DMS53 treated with DMSO at 0.1 percent for 48 hours (cell line): Measurements from ENCODE around the gene IL20RA.

ENCODE experiments used
- DNase-seq: peaks from one replicate; lab custom pipeline; 2025; ENCODE audit not compliant: unreplicated experiment; lab: John Stamatoyannopoulos, UW

Gene IL20RA

DNA sequence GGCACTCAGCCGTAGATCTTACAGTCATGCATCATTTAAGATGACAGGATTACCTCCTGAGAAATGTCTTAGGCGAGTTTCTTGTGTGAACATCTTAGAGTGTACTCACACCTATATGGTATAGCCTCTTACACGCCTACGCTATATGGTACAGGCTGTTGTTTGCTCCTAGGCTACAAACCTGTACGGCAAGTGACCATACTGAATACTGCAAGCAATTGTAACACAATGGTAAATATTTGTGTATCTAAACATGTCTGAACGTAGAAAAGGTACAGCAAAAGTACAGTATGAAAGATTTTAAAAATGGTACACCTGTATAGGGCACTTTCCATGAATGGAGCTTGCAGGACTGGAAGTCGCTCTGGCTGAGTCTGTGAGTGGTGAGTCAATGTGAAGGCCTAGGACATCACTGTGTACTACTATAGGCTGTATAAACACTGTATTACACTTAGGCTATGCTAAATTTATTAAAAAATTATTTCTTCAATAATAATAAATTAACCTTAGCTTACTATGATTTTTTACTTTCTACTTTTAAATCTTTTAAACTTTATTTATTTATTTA is 541 bp upstream of the IL20RA start:
- peak; percentile 17 for DNase-seq

DNA sequence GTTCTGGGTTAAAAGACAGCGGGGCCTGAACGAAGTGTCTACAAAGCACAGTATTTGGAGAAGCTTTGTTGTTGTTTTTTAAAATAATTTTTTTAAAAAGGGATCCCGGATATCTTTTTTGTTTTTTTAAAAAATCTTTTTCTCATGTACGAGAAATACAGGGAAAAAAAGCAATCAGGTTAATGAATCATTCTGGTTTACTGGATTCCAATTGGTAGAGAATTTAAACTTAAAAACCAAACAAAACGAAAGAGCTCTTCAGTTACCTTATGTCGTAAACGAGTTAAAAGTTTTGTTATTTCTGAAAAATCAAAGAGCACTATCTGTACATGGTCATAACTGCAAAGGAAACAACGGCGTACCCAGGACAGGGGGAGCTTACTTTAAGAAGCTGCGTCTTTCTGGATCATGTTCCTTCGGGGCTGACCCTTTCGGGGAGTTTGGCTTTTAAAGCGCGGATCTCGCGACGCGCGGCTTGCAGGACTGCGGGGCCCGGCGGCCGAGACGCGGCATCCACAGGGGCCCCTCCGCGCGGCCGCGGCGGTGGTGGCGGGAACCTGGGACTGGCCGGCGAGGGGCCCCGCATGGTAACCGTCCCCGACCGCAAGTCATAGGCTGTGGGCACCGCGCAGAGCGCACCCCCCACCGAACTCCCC is 927 bp downstream of the IL20RA start:
- no peak for DNase-seq

DNA sequence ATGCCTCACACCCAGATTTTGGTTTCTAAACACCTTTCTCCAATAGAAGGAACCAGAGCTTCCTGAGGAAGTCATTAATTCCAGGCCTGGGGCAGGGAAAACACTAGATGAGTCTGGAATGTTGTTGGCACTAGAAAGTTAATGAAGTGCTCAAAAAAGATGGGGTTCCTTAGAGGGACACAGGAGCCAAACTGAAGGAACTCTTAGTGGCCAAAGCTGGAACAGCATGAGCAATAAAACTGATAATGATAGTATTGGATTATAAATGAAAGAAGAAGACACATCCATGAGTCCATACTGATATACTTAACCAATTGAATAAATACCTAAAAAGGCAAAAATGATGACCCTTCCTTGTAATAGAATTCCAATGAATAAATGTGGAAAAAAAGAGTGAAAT is 4.4 kb downstream of the IL20RA start:
- no peak for DNase-seq

DNA sequence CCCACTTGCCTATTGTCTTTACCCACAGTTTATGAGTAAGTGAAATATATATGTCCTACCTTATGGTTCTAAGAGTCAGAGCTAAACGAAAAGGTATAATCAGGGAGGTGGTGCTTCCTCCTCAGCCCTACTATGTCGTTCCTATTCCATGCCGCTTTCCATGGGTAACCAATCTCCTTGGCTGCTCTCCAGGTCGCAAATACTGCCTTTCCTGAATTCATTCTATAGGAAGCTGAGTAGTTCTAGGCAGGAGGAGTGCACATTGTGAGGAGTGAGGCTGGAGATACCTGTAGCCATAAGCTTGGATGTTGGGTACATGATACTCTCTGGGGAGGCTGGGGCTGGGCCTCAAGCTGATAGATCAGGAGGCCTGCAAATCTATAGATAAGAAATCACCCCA is 5.8 kb downstream of the IL20RA start:
- DNase-seq: no peak

DNA sequence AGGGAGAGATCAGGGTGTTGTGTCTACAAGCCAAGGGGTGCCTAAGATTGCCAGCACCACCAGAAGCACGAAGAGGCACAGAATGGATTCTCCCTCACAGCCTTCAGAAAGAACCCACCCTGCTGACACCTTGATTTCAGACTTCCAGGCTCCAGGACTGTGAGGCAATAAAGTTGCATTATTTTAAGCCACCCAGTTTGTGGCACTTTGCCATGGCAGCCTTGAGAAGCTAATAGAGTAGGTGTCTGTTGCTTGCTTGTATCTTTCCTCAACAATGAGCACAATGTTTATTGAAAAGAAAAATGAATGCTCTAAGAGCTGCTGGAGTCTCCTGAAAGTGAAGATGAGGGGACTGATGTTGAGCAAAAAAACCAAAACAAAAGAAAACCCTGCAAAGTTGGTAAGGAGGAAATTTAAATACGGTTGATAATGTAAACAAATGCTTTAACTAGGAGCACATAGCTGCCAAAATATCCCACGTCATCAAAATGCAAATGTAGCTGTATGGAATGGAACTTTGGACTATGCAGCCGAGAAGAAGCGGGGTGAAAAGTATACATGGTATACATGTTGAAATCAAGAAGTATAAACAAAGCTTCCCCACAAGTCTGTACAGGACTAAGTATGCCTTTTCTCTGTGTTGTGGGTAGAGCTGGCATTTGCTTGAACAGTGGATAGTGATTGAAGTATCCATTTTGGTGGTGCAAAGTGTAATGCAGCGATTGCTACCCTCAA is 8.0 kb downstream of the IL20RA start:
- DNase-seq: no peak

DNA sequence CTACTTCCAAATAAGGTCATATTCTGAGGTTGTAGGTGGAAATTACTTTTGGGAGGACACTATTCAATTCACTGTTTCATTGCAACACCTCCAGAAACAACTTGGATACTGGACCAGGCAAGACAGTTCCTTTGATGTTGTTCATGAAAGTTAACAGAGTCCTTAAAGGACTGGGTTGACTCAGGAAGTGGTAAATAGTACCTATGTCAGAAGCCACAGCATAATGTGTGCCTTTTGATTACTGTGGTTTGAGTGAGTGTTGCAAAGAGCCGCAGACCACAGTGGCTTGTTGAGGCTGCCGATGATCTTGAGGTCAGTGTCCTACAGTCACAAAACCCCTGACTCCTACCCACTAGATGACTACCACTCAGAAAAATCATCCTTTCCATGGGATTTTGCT is 10.9 kb downstream of the IL20RA start:
- DNase-seq: no peak

DNA sequence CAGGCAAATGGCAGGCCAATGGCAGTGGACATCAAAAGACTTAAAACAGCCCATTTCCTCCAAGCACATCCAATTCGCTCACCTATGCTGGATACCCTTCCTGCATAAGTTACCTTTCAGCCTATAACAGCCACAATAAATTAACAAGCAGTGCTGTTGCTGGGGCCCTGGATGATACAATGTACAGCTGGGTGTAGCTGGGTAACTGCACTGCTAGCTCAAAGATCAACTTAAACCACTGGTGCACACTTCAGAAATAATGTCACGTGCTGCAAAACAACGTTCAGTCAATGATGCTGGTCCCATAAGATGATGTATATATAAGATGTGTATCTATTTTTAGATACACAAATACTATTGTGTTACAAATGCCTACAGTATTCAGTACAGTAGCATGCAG is 13.6 kb downstream of the IL20RA start:
- DNase-seq: no peak

DNA sequence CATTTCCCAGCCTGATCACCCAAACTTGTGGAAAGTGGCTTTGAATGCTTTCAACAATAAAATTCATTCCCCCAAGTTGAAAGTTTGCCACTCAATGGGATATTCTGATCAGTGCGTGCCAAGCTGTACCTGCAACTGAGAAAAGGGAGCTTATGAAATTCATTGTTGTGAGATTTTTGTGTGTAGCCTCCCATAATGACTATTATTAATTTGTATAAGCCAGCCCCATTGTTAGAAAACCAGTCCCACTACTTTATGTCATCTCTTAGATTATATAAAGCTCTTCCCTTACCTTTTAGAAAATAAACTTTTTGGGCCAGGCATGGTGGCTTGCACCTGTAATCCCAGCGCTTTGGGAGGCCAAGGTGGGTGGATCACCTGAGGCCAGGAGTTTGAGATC is 15.9 kb downstream of the IL20RA start:
- DNase-seq: no peak

DNA sequence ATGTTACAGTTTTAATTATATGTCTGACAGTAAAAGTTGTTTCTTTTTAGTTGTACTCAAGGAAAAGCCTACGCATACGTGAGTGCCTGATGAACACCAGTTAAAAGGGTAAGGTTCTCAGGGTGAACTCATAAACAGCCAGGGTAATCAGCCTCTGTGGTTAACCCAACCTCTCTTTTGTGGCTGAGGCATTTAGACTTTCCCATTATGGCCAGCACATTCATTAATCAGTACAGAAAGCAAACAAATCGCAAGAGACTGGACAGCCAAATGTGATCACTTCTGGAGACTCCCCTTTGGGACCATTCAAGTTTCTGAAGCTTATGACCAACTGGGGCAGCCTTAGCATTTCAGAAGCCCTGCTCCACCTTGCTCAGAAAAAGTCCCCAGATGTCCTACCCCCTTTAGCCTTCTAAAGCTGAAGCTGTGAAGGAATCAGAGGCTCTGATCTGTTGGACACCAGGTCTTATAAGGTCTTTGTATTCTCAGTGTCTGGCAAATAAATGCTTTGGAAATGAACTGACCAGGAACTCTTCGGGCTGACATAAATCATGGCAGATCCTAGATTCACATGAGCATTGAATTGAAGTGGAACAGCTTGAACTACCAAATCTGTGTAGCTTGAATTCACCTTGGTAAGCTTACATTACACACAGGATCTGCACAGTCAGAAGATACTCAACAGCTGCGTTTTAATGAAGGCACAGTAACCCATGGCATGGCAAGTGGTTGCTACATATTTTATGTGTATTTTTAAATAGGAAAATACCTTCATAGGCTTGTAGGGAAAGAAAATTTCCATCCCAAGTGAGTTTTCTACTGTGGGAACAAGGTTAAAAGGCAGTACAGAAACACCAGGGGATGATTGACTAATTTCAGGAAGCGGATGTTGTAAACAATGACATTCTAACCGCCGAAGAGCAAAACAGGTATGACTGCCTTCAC is 18.7 kb downstream of the IL20RA start:
- no peak for DNase-seq

DNA sequence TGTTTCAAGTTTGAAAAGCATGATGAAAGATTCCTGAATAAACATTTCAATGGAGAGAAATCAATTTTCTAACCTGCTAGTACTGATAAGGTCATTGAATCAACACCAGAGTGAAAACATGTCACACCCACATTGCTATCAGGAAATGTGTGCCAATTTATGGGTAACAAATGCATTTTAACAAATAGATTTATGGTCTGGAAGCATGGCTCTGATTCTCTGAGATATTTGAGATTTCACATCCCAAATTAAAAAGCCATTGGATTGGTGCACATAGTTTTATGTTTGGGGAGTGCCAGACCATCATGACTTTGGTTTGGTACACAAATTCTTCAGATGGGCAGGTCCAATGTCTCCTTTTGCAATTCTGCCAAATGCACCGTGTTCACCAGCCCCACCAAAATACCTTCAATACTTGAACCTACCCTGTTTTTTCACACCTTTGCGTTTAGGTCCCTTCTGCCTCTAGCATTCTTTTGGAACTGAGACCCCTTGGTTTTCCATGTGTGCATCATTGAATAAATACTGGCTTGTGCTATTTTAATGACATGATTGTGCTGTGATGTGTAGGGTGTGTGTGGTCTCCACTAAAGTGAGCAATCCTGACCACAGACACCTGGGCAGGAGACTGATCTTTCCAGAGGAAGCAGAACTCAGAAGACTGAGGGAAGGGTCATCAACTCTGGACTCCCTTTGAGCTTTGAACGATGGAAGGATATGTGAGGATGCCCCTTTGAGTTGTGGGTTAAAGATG is 20.4 kb downstream of the IL20RA start:
- no peak for DNase-seq

DNA sequence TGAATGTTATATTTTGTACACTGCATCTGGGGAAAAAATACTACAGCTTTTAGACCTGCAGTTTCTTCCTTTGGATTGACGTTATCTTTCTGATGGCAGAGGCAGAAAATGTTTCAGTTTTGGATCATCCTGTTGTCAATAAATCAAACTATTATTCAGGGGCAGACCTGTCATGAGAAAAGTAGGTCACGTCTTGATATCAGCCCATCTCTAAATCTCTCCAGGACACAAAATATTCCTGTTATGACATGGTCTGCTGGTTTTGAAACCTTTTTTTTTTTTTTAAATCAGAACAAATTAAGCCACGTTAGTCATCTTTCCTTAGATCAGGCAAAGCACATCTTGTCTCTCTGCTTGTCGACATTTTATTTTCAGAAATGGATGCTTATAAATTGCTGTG is 24.0 kb downstream of the IL20RA start:
- no peak for DNase-seq

DNA sequence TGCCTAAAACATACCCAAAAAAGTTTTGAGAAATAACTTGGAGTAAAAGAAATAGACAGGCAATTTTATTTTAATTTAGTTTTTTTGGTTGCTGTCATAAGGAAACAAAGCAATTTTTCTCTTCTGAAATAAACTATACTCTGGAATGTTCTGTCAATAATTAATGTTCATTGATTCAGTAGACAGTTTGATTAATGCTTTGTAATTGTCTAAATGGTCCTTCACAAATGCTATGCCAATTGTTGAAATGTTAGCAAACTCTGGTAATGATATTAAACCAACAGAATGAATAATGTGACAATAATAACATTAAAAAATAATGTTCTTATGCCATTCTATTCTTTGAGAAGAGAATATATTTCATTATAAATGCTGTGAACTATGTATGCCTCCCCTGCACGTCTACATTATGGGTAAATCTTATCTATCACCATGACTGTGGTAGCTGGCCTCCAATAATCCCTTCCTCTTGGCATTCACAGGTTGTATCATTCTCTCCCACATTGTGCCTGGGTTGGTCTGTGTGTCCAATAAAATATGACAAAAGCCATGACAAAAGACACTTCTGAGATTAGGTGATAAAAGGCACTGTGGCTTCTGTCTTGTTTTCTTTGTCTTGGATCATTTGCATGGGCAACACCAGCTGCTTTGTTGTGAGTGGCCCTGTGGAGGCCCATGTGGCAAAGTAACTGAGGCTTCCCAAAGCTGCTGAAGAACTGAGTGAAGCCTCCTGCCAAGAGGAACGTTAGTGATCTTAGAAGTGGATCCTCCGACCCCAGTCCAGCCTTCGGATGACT is 25.1 kb downstream of the IL20RA start:
- DNase-seq: no peak

DNA sequence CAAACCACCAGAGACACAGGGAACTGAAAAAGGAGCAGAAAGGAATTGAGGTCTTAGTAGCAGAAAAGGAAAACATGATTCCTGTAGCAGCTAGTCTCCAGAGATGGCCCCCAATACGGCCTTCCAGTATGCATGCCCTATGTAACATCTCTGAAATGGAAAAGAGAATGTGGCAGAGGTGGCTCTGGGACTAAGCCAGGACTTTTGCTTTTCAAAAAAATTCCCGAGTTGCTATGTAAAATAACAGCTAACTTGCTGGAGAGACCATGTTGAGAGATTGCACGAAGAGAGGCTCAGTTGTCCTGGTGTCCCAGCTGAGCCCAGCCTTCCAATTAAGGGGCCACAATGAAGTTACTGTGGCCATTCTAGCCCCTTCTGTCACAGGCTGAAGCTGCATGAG is 27.7 kb downstream of the IL20RA start:
- no peak for DNase-seq

DNA sequence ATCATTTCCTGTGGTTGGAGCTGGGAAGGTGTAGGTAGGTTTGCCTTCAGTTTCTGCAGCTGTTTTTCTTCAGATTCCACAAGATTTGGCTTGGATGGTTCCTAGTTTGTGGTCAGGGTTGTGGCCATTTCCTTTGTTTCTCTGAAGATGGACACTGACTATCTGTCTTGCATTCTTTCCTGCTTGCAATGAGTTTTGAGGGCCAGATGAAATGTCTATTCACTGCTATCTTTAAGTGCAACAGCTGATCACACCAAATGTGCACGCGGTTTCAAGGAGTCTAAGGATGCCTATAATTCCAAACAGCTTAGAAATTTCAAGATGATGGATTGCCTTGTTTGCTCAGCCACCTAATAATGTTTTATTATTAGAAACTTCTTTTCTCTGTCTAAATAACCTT is 28.4 kb downstream of the IL20RA start:
- DNase-seq: no peak

DNA sequence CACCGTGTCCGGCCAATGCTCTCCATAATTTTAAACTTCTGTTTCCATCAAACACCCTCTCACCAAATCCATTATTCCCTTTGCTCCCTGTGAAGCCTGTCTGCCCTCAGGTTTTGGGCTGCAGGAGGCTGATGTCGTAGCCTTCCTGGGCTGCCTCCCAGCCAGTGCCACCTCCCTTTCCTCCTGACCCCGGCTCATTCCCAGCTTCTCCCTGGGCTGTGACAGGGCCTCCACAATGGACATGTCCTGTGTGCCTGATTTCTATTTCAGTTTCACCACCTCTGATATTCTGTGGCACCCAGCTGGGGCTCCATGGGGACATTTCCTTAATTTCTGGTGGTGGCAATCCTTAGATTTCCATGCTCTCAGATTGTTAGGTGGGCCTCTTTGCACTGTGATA is 28.8 kb downstream of the IL20RA start:
- DNase-seq: no peak

DNA sequence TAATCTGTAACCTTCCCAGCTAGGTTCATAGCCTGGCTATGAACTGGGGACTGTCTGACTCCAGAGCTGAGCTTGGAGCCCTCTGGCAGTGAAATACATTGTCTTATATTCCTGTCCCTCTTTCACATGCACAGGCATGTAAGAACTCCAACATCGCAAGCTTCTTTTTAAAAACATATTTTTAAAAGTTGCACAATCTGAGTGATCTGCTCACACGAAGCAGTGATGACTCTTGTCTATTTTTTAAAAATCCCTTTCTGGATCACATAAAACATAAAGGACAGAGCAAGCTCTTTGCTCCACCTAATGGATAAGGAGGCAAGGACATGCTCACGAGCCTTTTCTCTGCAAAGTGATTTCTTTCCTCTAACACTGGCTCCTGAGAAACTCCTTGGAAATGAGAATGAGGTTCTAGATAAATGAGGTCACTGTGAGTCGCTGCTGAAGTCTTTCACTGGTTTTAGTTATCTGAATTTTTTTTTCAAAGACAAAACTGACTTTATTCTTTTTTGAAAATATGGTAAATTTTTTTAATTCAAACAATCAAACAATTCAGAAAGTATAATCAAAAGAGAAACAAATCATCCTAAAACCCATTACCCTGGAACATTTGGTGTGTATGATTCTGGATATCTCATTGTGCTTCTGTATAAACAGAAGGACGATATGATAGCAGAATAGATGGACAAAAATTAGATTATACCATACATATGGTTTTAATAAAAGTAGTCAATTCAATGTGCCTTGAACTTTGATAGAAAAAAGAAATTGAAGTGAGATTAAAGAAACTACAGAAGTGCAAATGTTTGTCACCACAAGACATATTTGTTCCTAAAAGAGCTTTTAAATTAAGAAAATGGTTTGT is 30.8 kb downstream of the IL20RA start:
- peak; percentile 49 for DNase-seq

DNA sequence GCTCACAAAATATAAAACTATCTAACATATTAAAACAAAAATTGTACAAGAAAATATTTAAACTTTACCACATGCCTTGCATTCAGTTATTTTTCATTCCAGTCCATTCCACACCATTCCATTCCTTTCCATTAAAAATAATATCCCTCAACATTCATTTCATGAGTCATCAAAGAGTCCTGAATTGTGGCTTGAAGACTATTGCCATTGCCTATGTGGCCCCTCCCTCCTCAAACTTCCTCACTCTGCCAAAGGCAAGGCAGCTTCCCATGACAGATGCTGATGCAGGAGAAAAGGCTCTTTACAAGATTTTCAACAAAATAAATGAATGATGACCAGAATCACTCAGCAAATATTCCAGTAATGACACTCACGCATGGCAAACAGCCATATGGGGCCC is 31.7 kb downstream of the IL20RA start:
- DNase-seq: no peak

DNA sequence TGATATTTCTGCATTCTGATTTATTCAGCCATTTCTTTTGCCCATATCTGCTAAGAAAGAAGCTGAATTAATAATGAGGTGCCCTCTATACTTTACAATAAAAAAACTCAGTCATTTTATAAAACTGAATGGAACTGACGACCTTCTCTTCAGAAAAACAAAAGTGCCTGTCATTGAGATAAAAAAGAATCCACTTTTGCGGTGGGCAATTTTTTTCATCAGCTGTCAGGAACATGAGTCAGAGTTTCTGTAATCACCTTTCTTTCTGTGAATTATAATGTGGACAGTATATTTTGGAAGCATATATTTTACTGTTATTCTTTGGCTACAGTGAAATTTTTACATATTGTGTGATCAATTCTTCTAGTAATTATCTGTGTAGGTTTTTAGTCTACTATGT is 33.4 kb downstream of the IL20RA start:
- no peak for DNase-seq

DNA sequence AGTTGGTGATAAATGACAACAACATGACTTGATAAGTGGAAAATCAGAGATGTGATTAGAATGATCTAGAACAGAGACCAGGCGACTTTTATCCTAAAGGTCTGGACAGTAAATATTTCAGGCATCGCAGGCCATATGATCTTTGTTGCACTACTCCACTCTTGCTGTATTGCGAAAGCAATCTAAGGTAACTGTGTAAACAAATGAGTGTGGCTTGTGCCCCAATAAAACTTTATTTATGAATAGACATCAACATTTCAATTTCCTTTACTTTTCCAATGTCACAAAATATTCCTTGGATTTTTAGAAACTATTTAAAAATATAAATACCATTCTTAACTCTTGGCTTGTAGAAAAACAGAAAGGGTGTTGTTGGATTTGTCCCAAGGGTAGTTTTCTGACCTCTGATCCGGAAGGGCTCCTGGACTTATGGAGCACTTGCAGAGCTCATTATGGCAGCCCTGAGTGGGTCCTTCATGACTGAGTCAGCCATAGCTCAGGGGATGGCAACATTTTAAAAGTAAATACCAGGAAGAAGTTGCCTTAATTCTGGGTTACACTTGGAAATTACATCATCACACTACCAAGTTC is 34.5 kb downstream of the IL20RA start:
- DNase-seq: no peak
